ENCODE measurements around the gene PFKFB3. TPM values are rescaled to one million over a fixed set of nuclear protein-coding genes. Genes with fewer than 3 reads are reported as not detected.
A peak's percentile ranks its signal among the peaks of the same experiment; 100 is the strongest.

Gene PFKFB3
- total and polyA plus RNA-seq, 9 of the 15 experiments (the other 6 are each of a cell fraction or from before 2014, with no cell fraction given) = 0.46 to 21.6 (median 7.8) TPM

GRCh38 chr10:6202684-6203330 lies at the start of gene PFKFB3 (continued):
- TF ChIP-seq, protein P1, sequence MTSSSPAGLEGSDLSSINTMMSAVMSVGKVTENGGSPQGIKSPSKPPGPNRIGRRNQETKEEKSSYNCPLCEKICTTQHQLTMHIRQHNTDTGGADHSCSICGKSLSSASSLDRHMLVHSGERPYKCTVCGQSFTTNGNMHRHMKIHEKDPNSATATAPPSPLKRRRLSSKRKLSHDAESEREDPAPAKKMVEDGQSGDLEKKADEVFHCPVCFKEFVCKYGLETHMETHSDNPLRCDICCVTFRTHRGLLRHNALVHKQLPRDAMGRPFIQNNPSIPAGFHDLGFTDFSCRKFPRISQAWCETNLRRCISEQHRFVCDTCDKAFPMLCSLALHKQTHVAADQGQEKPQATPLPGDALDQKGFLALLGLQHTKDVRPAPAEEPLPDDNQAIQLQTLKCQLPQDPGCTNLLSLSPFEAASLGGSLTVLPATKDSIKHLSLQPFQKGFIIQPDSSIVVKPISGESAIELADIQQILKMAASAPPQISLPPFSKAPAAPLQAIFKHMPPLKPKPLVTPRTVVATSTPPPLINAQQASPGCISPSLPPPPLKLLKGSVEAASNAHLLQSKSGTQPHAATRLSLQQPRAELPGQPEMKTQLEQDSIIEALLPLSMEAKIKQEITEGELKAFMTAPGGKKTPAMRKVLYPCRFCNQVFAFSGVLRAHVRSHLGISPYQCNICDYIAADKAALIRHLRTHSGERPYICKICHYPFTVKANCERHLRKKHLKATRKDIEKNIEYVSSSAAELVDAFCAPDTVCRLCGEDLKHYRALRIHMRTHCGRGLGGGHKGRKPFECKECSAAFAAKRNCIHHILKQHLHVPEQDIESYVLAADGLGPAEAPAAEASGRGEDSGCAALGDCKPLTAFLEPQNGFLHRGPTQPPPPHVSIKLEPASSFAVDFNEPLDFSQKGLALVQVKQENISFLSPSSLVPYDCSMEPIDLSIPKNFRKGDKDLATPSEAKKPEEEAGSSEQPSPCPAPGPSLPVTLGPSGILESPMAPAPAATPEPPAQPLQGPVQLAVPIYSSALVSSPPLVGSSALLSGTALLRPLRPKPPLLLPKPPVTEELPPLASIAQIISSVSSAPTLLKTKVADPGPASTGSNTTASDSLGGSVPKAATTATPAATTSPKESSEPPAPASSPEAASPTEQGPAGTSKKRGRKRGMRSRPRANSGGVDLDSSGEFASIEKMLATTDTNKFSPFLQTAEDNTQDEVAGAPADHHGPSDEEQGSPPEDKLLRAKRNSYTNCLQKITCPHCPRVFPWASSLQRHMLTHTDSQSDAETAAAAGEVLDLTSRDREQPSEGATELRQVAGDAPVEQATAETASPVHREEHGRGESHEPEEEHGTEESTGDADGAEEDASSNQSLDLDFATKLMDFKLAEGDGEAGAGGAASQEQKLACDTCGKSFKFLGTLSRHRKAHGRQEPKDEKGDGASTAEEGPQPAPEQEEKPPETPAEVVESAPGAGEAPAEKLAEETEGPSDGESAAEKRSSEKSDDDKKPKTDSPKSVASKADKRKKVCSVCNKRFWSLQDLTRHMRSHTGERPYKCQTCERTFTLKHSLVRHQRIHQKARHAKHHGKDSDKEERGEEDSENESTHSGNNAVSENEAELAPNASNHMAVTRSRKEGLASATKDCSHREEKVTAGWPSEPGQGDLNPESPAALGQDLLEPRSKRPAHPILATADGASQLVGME (CRISPR knock-in tag; IDR thresholded peaks at IDR 0.05) = 0 out of 2 replicates have a peak, but pooled peaks have one; percentile 31
- TF ChIP-seq MAFG (tag; conservative IDR thresholded peaks at IDR 0.05) (no peak), TEAD1 (CRISPR knock-in tag; IDR thresholded peaks at IDR 0.05) (peak; percentile 90 to 100), CCNT2 (IDR thresholded peaks at IDR 0.05; ENCODE audit: borderline replicate concordance, extremely low read depth, insufficient read length, low read depth, low read length) (peak; percentile 49), GTF2A2 (tag; IDR thresholded peaks at IDR 0.05) (0 out of 2 replicates have a peak, but pooled peaks have one; percentile 62), KDM2B (CRISPR knock-in tag; IDR thresholded peaks at IDR 0.05) (peak; percentile 66; the same call in 1 of the 2 replicates), MXI1 (IDR thresholded peaks at IDR 0.05; ENCODE audit: low read depth, low read length) (peak; percentile 77; the same call in 1 of the 2 replicates), PHF8 (IDR thresholded peaks at IDR 0.05; ENCODE audit: borderline replicate concordance, low read length) (peak; percentile 58; the same call in 1 of the 2 replicates), CBX1 (IDR thresholded peaks at IDR 0.05; ENCODE audit: low read depth) (peak; percentile 69), POLR2A (conservative IDR thresholded peaks at IDR 0.05) (peak; percentile 45; the same call in 1 of the 2 replicates), SIN3A (IDR thresholded peaks at IDR 0.05; ENCODE audit: borderline replicate concordance in 2 of 2, control insufficient read depth in 1 of 2, low read depth in 2 of 2, low read length in 2 of 2) (peak in 1 of 2 experiments; percentile 9; a peak in 1 of 4 replicates), SOX6 (IDR thresholded peaks at IDR 0.05) (peak; percentile 23; the same call in 1 of the 2 replicates), GTF3C2 (IDR thresholded peaks at IDR 0.05; ENCODE audit: borderline replicate concordance, extremely low read depth, insufficient read length) (no peak), PCBP1 (IDR thresholded peaks at IDR 0.05; ENCODE audit: low read depth, low read length, poor library complexity, severe bottlenecking) (peak; percentile 52), ETV5 (CRISPR knock-in tag; IDR thresholded peaks at IDR 0.05; ENCODE audit: low read depth) (peak; percentile 63; the same call in 1 of the 2 replicates), HEY1 (CRISPR knock-in tag; IDR thresholded peaks at IDR 0.05; ENCODE audit: borderline replicate concordance) (no peak), TEAD2 (tag; IDR thresholded peaks at IDR 0.05) (peak; percentile 90)
- TF ChIP-seq, protein P2, sequence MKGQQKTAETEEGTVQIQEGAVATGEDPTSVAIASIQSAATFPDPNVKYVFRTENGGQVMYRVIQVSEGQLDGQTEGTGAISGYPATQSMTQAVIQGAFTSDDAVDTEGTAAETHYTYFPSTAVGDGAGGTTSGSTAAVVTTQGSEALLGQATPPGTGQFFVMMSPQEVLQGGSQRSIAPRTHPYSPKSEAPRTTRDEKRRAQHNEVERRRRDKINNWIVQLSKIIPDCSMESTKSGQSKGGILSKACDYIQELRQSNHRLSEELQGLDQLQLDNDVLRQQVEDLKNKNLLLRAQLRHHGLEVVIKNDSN (CRISPR knock-in tag; IDR thresholded peaks at IDR 0.05) = peak; percentile 74
